Gastrocnemius medialis (tissue), 4 donors: ENCODE measurements around the gene NPFF. TPM values are rescaled to one million over a fixed set of nuclear protein-coding genes. Genes with fewer than 3 reads are reported as not detected.
A peak's percentile ranks its signal among the peaks of the same experiment; 100 is the strongest.

ENCODE experiments used
- ATAC-seq, 2 donors: fragments of 150-250 bp; one replicate each; pipeline ENCODE4 v1.9.1; 2016
- DNase-seq, 2 donors: peaks; one replicate each; pipeline ENCODE4 v3.0.0-alpha.2; 2019
- H3K27ac ChIP-seq, 4 donors: fragments of 200-600 bp; sonication (generic); 1 replicate in 1 of 4; 2 replicates in 3 of 4; pipeline ENCODE4 v1.5.1; 2016 to 2018; ENCODE audit warnings: mild to moderate bottlenecking in 2 of 4, moderate library complexity in 1 of 4
- H3K27me3 ChIP-seq, 3 donors: fragments of 200-600 bp; sonication (generic) in 2 of 3; 1 replicate in 1 of 3; 2 replicates in 2 of 3; pipeline versions ENCODE4 v1.5.1 to v1.6.0; 2016 to 2019; ENCODE audit warnings: mild to moderate bottlenecking in 1 of 3, moderate library complexity in 1 of 3
- H3K36me3 ChIP-seq, 2 donors: fragments of 200-600 bp; sonication (generic) in 1 of 2; one replicate each; pipeline ENCODE4 v1.5.1; 2017 to 2018
- H3K4me1 ChIP-seq, 2 donors: fragments of 200-600 bp; sonication (generic) in 1 of 2; one replicate each; pipeline ENCODE4 v1.5.1; 2016 to 2017; ENCODE audit warnings: mild to moderate bottlenecking in 2 of 2
- H3K4me3 ChIP-seq, 4 donors: fragments of 200-600 bp; sonication (generic) in 3 of 4; 1 replicate in 1 of 4; 2 replicates in 3 of 4; pipeline ENCODE4 v1.5.1; 2016 to 2019; ENCODE audit warnings: mild to moderate bottlenecking in 2 of 4
- H3K9me3 ChIP-seq, 3 donors: fragments of 200-600 bp; sonication (generic) in 2 of 3; 1 replicate in 1 of 3; 2 replicates in 2 of 3; pipeline ENCODE4 v1.5.1; 2016 to 2019
- POLR2A ChIP-seq, 2 donors: fragments of 450-650 bp; IDR thresholded peaks; one replicate each; pipeline ENCODE4 v1.6.1; 2017; ENCODE audit warnings: antibody characterized with exemption in 2 of 2, mild to moderate bottlenecking in 2 of 2, moderate library complexity in 2 of 2
- in situ Hi-C, 4 donors: fragments of 200-750 bp; cut with MboI; loops; one replicate each; pipeline versions ENCODE4 v1.15.0 to v1.8.0; 2017; ENCODE audit warnings: low sequenced_read_pairs in 4 of 4
- intact Hi-C: fragments of 100-400 bp; cut with DNase I; formaldehyde crosslinking; loops from one replicate; pipeline ENCODE4 v1.15.1; 2023; ENCODE audit warnings: low total_unique reads
- total RNA-seq, 4 donors: library from RNA; depleted of rRNA; stranded (reverse); fragments of >200 nt; gene quantifications; one replicate each; pipeline versions ENCODE4 v1.1.0 to v1.2.3, GENCODE V29; 2016
- TF ChIP-seq, protein P1 (sequence below), 5 experiments: fragments of 450-650 bp in 3 of 5; fragments of 200-600 bp in 2 of 5; sonication (generic) in 2 of 5; IDR thresholded peaks in 4 of 5; conservative IDR thresholded peaks in 1 of 5; 1 replicate in 4 of 5; 2 replicates in 1 of 5; pipeline ENCODE4 v1.5.1; 2016 to 2019; ENCODE audit warnings: antibody characterized with exemption in 5 of 5, mild to moderate bottlenecking in 3 of 5, moderate library complexity in 3 of 5

NPFF gene
- total RNA-seq, 4 donors from 2014 or later: not detected

GRCh38 chr12:53508534-53509170, 1.4 kb upstream of the NPFF start:
- in situ Hi-C loops: loop anchor here in 2 of 4 donors (10.0 kb wide), 2 partner anchors 64 to 184 kb away; partner anchors contain the start of genes AAAS (in 1 of the 2) and PRR13 (in 1 of the 2)
- peak; percentile 91 to 92 for ATAC-seq
- DNase-seq: peak; percentile 65 to 79
- intact Hi-C loops: loop anchor here (1.0 to 2.0 kb wide), 3 partner anchors 88 to 184 kb away; no protein-coding TSS in a partner anchor
- no peaks in the 10 kb centered on the region for H3K27me3 ChIP-seq
- no peaks in the 10 kb centered on the region for H3K9me3 ChIP-seq
- H3K4me3 ChIP-seq: no peak overlapping the region
- peak overlapping the region in 3 of 4 donors; percentile 44 to 55 (median 48) for H3K27ac ChIP-seq
- peaks cover 0 to 10% of the 10 kb centered on the region in 2 donors for H3K4me1 ChIP-seq
- H3K36me3 ChIP-seq: peaks cover 0 to 52% of the 10 kb centered on the region in 2 donors
- TF ChIP-seq, protein P1, sequence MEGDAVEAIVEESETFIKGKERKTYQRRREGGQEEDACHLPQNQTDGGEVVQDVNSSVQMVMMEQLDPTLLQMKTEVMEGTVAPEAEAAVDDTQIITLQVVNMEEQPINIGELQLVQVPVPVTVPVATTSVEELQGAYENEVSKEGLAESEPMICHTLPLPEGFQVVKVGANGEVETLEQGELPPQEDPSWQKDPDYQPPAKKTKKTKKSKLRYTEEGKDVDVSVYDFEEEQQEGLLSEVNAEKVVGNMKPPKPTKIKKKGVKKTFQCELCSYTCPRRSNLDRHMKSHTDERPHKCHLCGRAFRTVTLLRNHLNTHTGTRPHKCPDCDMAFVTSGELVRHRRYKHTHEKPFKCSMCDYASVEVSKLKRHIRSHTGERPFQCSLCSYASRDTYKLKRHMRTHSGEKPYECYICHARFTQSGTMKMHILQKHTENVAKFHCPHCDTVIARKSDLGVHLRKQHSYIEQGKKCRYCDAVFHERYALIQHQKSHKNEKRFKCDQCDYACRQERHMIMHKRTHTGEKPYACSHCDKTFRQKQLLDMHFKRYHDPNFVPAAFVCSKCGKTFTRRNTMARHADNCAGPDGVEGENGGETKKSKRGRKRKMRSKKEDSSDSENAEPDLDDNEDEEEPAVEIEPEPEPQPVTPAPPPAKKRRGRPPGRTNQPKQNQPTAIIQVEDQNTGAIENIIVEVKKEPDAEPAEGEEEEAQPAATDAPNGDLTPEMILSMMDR (IDR thresholded peaks at IDR 0.05 in 4 of 5, conservative IDR thresholded peaks at IDR 0.05 in 1 of 5): peak; percentile 84 to 94 (median 90)
- TF ChIP-seq POLR2A (IDR thresholded peaks at IDR 0.05): no peak

- Histone ChIP-seq H3K4me1 (peaks cover under 1 to 12% of the 10 kb centered on the region in 2 donors), H3K36me3 (peaks cover 0 to 41% of the 10 kb centered on the region in 2 donors), H3K27ac (no peak overlapping the region), H3K4me3 (no peak overlapping the region), H3K9me3 (no peaks in the 10 kb centered on the region), H3K27me3 (no peaks in the 10 kb centered on the region)
- intact Hi-C loops: no loop called here
- in situ Hi-C loops: loop anchor here in 2 of 4 donors (10.0 kb wide), 2 partner anchors 63 to 183 kb away; partner anchors contain the start of genes AAAS (in 1 of the 2) and PRR13 (in 1 of the 2)
- ATAC-seq: no peak
- no peak for TF ChIP-seq POLR2A (IDR thresholded peaks at IDR 0.05)
- TF ChIP-seq, protein P1 (IDR thresholded peaks at IDR 0.05 in 4 of 5, conservative IDR thresholded peaks at IDR 0.05 in 1 of 5): no peak
- no peak for DNase-seq
These were observed 260 bp upstream of the NPFF start for GRCh38 chr12:53507603-53507885.

DNA sequence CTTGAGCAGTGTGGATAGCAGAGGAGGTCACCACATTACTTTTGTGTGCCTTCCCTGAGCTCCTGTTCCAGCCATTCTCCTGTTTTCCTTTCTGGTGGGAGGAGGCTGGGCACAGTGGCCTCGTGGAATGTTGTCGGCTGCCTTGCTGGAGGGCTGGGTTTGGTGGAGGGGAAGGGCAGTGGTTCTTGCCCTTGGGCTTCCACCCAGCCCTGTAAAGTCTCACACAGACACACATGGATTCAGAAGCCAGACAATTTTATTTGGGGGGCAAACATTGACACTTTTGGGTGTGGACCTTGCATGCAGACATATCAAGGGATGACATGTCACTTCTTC, 866 bp downstream of the NPFF start:
- Histone ChIP-seq H3K27ac (peak overlapping the region in 2 of 4 donors; percentile 70 to 75), H3K4me3 (no peak overlapping the region), H3K9me3 (no peaks in the 10 kb centered on the region), H3K27me3 (no peaks in the 10 kb centered on the region), H3K4me1 (peaks cover 12 to 21% of the 10 kb centered on the region in 2 donors), H3K36me3 (peaks cover 0 to 29% of the 10 kb centered on the region in 2 donors)
- ATAC-seq (no peak), DNase-seq (no peak)
- in situ Hi-C loops (loop anchor here in 2 of 4 donors (10.0 kb wide), 2 partner anchors 62 to 182 kb away; partner anchors contain the start of genes AAAS (in 1 of the 2) and PRR13 (in 1 of the 2)), intact Hi-C loops (no loop called here)
- no peak for TF ChIP-seq POLR2A (IDR thresholded peaks at IDR 0.05)
- TF ChIP-seq, protein P1 (IDR thresholded peaks at IDR 0.05 in 4 of 5, conservative IDR thresholded peaks at IDR 0.05 in 1 of 5): no peak

DNA sequence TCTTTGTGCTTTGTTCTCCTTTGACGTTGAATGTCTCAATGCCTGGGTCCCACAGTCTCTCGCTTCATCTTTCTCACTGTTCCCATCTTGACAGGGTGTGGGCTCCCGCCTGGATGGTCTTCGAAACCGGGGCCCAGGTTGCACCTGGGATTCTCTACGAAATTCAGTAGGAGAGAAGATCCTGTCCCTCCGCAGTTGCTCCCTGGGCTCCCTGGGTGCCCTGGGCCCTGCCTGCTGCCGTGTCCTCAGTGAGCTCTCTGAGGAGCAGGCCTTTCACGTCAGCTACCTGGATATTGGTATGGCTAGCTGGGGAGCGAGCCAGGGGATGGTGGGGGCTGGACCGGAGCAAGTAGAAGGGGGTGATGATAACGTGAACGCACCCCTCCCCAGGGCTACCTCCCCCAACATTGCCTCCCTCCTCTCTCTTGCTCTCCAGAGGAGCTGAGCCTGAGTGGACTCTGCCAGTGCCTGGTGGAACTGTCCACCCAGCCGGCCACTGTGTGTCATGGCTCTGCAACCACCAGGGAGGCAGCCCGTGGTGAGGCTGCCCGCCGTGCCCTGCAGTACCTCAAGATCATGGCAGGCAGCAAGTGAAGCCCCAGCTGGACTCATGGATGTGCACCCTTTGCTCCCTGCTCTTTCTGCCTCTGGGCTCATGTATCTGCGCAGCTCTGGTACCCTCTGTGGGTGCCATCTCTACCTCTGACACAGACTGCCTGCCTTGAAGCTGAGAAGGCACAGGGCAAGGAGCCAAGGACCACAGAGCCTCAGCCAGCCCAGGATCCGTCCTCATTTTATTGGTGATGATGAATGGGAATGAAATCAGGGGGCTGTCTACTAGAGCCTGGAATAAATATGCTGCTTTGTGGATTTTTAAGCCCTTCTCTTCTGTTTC, 1.5 kb downstream of the NPFF start:
- Histone ChIP-seq H3K27ac (peak overlapping the region; percentile 53 to 75 (median 70)), H3K9me3 (no peaks in the 10 kb centered on the region), H3K27me3 (no peaks in the 10 kb centered on the region), H3K4me3 (no peak overlapping the region), H3K36me3 (peaks cover 0 to 26% of the 10 kb centered on the region in 2 donors), H3K4me1 (peaks cover 12 to 21% of the 10 kb centered on the region in 2 donors)
- ATAC-seq (no peak), DNase-seq (no peak)
- intact Hi-C loops (no loop called here), in situ Hi-C loops (loop anchor here in 2 of 4 donors (10.0 kb wide), 2 partner anchors 61 to 181 kb away; partner anchors contain the start of genes AAAS (in 1 of the 2) and PRR13 (in 1 of the 2))
- TF ChIP-seq, protein P1 (IDR thresholded peaks at IDR 0.05 in 4 of 5, conservative IDR thresholded peaks at IDR 0.05 in 1 of 5): no peak
- no peak for TF ChIP-seq POLR2A (IDR thresholded peaks at IDR 0.05)
